ENCODE results near the gene PRAC1.

The PRAC1 gene

DNA sequence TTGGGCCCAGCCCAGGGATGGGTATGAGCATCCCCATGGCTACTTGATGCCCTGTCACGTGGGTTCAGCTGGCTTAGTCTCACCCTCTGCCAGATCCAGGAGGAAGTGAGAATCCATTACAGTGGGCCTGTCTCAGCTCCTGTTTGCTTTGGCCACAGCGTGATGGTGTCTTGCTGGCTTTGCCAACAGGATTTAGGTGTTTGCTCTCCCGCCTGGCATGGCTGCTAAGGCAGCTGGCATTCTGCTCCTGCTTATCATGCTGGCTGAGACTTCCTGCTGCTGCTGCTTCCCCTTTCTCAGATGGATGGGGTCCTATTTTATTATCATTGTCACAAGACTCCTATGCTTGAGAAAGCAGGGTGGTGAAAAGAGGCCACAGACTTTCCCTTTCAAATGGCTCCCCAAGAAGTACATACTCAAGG is 34.5 kb upstream of the PRAC1 start:
- no peak for TF ChIP-seq EZH2 (IDR thresholded peaks at IDR 0.05; ENCODE audit: borderline replicate concordance, low read depth, low read length, severe bottlenecking)
- TF ChIP-seq, protein P1, sequence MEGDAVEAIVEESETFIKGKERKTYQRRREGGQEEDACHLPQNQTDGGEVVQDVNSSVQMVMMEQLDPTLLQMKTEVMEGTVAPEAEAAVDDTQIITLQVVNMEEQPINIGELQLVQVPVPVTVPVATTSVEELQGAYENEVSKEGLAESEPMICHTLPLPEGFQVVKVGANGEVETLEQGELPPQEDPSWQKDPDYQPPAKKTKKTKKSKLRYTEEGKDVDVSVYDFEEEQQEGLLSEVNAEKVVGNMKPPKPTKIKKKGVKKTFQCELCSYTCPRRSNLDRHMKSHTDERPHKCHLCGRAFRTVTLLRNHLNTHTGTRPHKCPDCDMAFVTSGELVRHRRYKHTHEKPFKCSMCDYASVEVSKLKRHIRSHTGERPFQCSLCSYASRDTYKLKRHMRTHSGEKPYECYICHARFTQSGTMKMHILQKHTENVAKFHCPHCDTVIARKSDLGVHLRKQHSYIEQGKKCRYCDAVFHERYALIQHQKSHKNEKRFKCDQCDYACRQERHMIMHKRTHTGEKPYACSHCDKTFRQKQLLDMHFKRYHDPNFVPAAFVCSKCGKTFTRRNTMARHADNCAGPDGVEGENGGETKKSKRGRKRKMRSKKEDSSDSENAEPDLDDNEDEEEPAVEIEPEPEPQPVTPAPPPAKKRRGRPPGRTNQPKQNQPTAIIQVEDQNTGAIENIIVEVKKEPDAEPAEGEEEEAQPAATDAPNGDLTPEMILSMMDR (IDR thresholded peaks at IDR 0.05; ENCODE audit: borderline replicate concordance, extremely low read depth, low read length, poor library complexity, severe bottlenecking): no peak
- no peaks in the 10 kb centered on the region for H3K9me3 ChIP-seq (ENCODE audit: insufficient read depth, low read length, severe bottlenecking)
- no peak for ATAC-seq (ENCODE audit: insufficient read depth, low read depth)
- H3K4me2 ChIP-seq (ENCODE audit: insufficient read depth, low read length): no peak overlapping the region
- peaks cover 30% of the 10 kb centered on the region for H3K27me3 ChIP-seq (ENCODE audit: insufficient read depth, low read length, poor library complexity)
- no peak overlapping the region for H3K4me3 ChIP-seq (ENCODE audit: low read depth in 1 of 2, low read length in 2 of 2)
- no peaks in the 10 kb centered on the region for H3K36me3 ChIP-seq (ENCODE audit: insufficient read depth, low read length)
- no peaks in the 10 kb centered on the region for H4K20me1 ChIP-seq (ENCODE audit: insufficient read depth, low read length)
- no peaks in the 10 kb centered on the region for H3K79me2 ChIP-seq (ENCODE audit: insufficient read depth, low read length)
- H3K9ac ChIP-seq (ENCODE audit: low read depth, low read length): no peak overlapping the region
- H3K4me1 ChIP-seq (ENCODE audit: insufficient read depth, low read length): no peaks in the 10 kb centered on the region
- H3K27ac ChIP-seq (ENCODE audit: low read length): no peak overlapping the region
- DNase-seq: no peak
- H2AFZ ChIP-seq (ENCODE audit: low read depth, low read length): no peak overlapping the region

DNA sequence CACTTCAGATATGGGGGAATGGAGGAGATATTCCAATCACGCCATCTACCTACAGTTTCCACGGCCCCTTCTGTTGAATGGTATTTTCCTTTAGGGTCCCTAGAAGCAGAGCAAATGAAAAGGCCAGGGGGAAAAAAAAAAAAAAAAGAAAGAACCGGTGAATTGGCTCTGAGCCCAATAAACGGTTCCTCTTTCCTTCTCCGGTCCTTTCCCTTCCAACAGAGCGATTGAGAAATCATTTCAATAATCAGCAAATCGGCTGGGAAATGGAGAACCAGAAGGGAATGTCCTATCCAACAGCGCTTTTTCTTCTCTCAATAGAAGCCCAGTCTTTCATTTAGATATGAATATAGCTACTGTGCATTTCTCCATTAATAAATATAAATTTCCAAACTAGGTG is 33.0 kb upstream of the PRAC1 start:
- Histone ChIP-seq H2AFZ (ENCODE audit: low read depth, low read length) (no peak overlapping the region), H3K27ac (ENCODE audit: low read length) (no peak overlapping the region), H3K79me2 (ENCODE audit: insufficient read depth, low read length) (no peaks in the 10 kb centered on the region), H3K9ac (ENCODE audit: low read depth, low read length) (no peak overlapping the region), H3K4me1 (ENCODE audit: insufficient read depth, low read length) (no peaks in the 10 kb centered on the region), H3K27me3 (ENCODE audit: insufficient read depth, low read length, poor library complexity) (peaks cover 43% of the 10 kb centered on the region), H3K4me3 (ENCODE audit: low read depth in 1 of 2, low read length in 2 of 2) (no peak overlapping the region), H3K36me3 (ENCODE audit: insufficient read depth, low read length) (no peaks in the 10 kb centered on the region), H3K4me2 (ENCODE audit: insufficient read depth, low read length) (no peak overlapping the region), H3K9me3 (ENCODE audit: insufficient read depth, low read length, severe bottlenecking) (no peaks in the 10 kb centered on the region), H4K20me1 (ENCODE audit: insufficient read depth, low read length) (peaks cover 4% of the 10 kb centered on the region; the same call in 1 of the 2 replicates)
- no peak for DNase-seq
- TF ChIP-seq EZH2 (IDR thresholded peaks at IDR 0.05; ENCODE audit: borderline replicate concordance, low read depth, low read length, severe bottlenecking): no peak
- TF ChIP-seq, protein P1 (IDR thresholded peaks at IDR 0.05; ENCODE audit: borderline replicate concordance, extremely low read depth, low read length, poor library complexity, severe bottlenecking): no peak
- no peak for ATAC-seq (ENCODE audit: insufficient read depth, low read depth)

DNA sequence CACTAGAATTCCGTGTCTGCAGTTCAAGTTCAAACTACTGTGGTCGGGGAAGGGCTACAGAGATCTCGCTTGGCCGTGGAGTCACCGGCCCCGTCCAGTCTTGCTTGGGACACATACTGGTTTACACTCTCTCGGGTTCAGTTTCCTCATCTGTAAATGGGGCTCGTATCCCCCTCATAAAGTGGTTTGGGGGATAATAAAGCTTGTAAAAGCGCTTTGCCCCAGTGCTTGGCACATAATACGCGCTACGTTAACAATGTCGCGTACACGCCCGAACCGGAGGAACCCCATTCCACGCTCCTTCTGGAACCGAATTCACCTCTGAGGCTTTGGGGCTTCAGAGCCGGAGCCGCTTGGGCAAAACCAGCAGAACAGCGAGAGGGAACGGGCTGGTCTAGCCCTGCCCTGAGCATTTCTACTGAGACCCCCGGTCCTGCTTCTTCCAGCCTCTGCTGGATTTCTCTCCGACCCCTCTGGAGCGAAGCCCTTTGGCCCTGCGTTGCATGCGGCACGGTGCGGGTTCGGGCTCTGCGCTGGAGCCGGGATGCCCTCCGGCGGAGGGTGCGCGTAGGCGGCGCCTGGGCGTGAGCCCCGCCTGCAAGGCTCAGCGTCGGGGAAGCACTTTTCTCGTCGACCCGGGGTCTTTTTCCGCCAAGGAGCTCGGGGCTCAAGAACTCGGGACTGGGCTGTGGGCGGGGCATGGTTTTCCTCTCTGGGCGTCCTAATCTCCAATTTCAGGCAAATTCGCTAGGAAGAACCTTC is 32.4 kb upstream of the PRAC1 start:
- DNase-seq (no peak), ATAC-seq (ENCODE audit: insufficient read depth, low read depth) (no peak)
- Histone ChIP-seq H3K27ac (ENCODE audit: low read length) (no peak overlapping the region), H3K36me3 (ENCODE audit: insufficient read depth, low read length) (no peaks in the 10 kb centered on the region), H3K4me1 (ENCODE audit: insufficient read depth, low read length) (no peaks in the 10 kb centered on the region), H3K79me2 (ENCODE audit: insufficient read depth, low read length) (no peaks in the 10 kb centered on the region), H2AFZ (ENCODE audit: low read depth, low read length) (no peak overlapping the region), H4K20me1 (ENCODE audit: insufficient read depth, low read length) (peaks cover 4% of the 10 kb centered on the region; the same call in 1 of the 2 replicates), H3K9me3 (ENCODE audit: insufficient read depth, low read length, severe bottlenecking) (no peaks in the 10 kb centered on the region), H3K9ac (ENCODE audit: low read depth, low read length) (no peak overlapping the region), H3K4me2 (ENCODE audit: insufficient read depth, low read length) (no peak overlapping the region), H3K27me3 (ENCODE audit: insufficient read depth, low read length, poor library complexity) (peaks cover 47% of the 10 kb centered on the region), H3K4me3 (ENCODE audit: low read depth in 1 of 2, low read length in 2 of 2) (no peak overlapping the region)
- no peak for TF ChIP-seq EZH2 (IDR thresholded peaks at IDR 0.05; ENCODE audit: borderline replicate concordance, low read depth, low read length, severe bottlenecking)
- TF ChIP-seq, protein P1 (IDR thresholded peaks at IDR 0.05; ENCODE audit: borderline replicate concordance, extremely low read depth, low read length, poor library complexity, severe bottlenecking): no peak
